Measurements from ENCODE around the gene SYMPK. TPM values are rescaled to one million over a fixed set of nuclear protein-coding genes. Genes with fewer than 3 reads are reported as not detected.

Gene SYMPK
- polyA plus RNA-seq, 3 donors = 59.7 to 76.5 (median 70.1) TPM

DNA sequence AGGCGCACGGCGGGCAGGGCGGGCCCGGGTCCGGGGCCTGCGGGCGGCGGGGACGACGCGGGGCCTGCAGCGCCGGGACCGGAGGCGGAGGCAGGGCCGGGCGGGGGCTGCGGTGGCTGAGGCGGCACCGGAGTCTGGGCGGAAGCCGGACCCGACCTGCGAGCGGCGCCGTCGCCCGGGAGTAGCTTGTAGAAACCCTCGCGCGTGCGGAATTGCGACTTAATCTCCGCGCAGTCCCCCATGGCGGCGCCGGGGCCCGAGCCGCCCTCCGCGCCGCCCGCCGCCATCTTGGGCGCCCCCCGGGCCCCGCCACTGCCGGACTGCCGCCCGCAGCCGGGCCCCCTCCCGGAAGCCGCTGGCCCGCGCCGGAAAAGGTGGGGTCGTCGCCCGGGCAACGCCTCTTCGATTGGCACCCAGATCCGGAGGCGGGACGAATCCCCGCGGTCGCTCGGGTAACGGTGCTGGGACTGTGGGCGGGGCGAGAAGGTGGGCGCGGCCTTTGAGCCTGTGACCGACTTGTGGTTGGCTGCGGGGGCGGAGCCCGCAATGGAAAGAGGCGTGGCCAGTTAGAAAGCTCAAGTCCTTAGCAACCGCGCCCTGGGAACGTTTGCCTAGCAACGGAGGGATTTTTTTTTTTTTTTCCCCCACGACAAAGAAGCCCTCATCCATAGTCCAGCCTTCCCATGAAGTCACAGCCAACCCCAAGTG, 70.3 kb downstream of the SYMPK start, which contains the start of gene DMWD:
Gene DMWD (minus strand): TSS at position 376 of the 708 bp plus-strand sequence. CDS start 89 bp downstream, at position 287.
- peak; percentile 95 to 100 (median 98) for DNase-seq (ENCODE audit: extremely low read depth in 1 of 11, low read depth in 9 of 11, low spot score in 4 of 11)

DNA sequence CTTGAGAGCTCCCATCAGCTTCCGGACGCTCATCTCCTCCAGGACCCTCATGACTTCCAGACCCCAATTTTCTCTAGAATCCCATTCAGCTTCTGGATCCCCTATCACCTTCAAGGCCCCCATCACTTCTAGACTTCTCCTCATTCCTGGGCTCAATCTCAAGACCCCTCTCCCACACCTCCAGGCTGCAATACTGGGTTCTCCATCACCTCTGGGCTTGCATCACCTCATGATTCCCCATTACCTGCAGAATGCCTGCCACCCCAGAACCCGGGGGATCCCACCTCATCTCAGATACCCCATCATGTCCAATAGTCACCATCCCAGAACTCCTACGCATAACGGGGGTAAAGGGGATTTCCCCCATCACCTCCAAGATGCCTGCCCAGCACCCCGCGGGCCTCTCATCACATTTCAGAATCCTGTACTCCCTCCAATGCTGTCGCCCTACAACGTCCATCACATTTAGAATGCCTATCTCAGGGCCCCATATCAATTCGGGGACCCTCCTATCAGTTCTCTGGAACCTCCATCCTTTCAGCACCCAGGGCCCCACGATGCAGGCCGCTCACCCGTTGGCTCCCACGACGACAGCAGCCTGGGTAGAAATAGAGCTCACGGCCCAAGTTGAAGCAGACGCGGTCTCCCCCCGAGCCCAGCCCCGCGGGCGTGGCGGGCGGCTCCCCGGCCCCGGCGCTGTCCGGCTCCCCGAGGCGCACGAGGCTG, 71.0 kb downstream of the SYMPK start:
- DNase-seq (ENCODE audit: extremely low read depth in 1 of 11, low read depth in 9 of 11, low spot score in 4 of 11) = no peak

DNA sequence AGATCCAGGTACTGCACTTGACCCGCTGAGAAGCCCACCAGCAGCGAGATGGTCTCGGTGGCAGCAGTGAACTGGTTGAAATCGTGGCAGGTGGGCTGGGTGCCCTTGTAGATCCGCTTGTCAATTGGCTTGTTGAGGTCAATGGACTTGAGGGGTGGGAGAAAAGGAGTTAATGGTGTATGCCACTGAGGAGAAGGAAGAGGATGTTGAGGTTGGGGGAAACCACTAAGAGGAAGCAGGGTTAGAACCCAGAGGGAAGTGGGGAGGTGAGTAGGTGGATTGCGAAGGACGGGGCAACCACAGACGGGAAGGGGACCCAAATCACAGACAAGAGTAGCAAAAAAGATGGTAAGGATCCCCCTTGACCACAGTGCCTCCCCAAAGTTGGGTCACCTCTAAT, 72.0 kb downstream of the SYMPK start:
- no peak for DNase-seq (ENCODE audit: extremely low read depth in 1 of 11, low read depth in 9 of 11, low spot score in 4 of 11)

GRCh38 chr19:45789035-45789786, 73.7 kb downstream of the SYMPK start:
- no peak for DNase-seq (ENCODE audit: extremely low read depth in 1 of 11, low read depth in 9 of 11, low spot score in 4 of 11)

DNA sequence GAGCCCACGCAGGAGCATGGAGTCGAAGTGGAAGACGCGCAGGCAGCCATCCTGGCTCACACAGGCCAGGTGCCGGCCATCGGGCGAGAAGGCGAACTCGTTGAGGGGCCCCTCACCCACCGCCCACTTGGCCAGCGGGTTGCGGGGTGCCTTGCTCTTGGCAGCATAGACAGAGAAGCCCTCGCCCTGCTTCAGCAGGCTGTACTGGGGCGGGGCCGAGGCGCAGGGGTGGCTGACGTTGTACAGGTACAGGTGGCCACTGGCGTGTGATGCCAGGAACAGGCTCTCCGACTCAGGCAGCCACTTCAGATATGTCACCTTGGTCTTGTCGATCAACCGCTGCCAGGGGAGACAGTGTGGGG, 76.4 kb downstream of the SYMPK start:
- DNase-seq (ENCODE audit: extremely low read depth in 1 of 11, low read depth in 9 of 11, low spot score in 4 of 11) = no peak

GRCh38 chr19:45785781-45786532, 77.0 kb downstream of the SYMPK start:
- no peak for DNase-seq (ENCODE audit: extremely low read depth in 1 of 11, low read depth in 9 of 11, low spot score in 4 of 11)

DNA sequence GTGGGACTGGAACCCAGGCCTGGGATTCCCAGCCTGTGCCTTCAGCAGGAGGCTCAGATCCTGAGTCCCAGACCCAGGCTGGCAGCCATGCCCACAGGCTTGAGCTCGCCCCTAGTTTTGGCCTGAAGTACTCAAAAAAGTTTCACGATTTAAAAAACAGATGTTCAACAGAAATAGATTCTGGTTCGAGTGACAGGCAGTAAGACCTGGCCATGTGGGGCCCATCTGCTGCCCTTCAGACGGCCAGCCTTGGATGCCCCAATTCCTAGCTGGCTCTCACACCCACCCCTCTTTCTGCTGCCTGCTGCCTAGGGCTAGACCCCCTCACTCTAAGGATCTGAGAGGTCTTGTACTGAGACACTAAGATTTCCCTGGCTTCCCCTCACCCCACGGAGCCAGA, 77.8 kb downstream of the SYMPK start:
- DNase-seq (ENCODE audit: extremely low read depth in 1 of 11, low read depth in 9 of 11, low spot score in 4 of 11) = no peak

GRCh38 chr19:45784096-45784495, 78.9 kb downstream of the SYMPK start:
- no peak for DNase-seq (ENCODE audit: extremely low read depth in 1 of 11, low read depth in 9 of 11, low spot score in 4 of 11)

- DNase-seq (ENCODE audit: extremely low read depth in 1 of 11, low read depth in 9 of 11, low spot score in 4 of 11) = no peak
Observed at GRCh38 chr19:45782820-45783785, 79.8 kb downstream of the SYMPK start.

DNA sequence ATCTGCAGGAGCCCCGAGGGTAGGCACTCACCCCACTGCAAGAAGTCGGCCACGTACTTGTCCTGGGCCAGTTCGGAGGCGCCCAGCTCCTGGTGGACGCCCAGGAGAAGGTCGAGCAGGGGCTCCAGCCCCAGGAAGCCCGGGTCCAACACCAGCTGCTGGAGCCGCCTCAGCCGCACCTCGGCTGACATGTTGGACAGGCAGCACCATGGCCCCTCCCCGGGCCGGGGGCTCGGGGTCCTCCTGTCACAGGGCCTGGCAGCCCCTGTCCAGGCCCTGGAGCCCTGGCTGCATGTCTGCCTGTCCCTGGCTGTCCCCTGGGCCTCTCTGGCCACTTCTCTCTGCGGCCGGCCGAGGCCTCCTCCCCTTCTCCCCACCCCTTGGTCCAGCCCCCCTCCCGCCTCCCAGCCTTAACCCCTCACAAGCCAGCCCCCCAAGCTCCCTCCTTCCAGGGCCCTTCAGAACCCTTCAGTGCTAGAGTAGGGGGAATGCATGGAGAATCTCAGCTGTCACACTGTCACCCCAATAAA, 80.7 kb downstream of the SYMPK start, which contains the start of gene DMPK:
Gene DMPK (minus strand): TSS at position 329 of the 530 bp plus-strand sequence. CDS start 138 bp downstream, at position 191.
- no peak for DNase-seq (ENCODE audit: extremely low read depth in 1 of 11, low read depth in 9 of 11, low spot score in 4 of 11)

DNA sequence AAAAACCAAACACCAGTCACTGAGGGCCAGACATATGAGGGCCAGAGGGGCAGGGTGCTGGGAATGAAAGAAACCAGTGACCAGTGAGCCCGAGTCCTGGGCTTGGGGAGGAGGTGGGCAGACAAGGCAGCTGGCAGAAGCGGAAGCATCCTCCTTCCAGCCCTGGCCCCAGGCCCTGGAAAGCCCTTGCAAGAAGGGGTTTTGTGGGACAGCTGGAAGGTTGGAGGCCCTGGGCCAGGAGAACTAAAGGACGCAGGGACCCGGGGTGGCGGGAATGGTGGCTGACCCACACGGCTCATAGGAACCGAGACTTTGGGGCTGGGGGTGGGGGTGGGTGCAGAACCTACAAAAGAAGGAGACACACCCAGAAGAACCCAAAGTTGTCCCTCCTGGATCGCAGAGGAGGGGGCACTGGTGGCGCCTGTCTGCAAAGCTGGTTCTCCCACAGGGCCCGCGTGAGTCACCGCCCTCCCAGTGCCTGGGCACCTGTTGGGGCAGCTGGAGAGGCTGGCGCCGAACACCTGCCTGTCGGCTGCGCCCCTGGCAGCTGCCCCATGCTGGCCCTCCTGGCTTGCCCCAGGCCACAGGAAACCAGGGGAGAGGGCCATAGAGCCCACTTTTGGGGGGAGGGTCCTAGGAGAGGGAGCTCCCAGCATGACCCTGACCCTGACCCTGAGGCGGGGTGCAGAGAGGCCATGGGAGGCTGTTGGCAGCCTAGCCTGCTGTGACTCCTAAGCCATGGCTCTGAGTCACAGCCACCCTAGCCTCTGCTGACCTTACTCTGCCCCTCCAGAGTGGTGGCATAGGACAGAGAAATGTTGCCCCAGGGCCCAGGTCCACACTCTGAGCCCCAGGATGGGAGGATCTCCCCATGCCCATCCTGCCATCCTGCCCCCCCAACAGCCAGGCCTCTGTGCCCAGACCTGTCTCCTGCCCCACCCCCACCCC, 81.5 kb downstream of the SYMPK start:
- DNase-seq (ENCODE audit: extremely low read depth in 1 of 11, low read depth in 9 of 11, low spot score in 4 of 11) = no peak

- no peak for DNase-seq (ENCODE audit: extremely low read depth in 1 of 11, low read depth in 9 of 11, low spot score in 4 of 11)
Observed at GRCh38 chr19:45780448-45781213, 82.3 kb downstream of the SYMPK start.

DNA sequence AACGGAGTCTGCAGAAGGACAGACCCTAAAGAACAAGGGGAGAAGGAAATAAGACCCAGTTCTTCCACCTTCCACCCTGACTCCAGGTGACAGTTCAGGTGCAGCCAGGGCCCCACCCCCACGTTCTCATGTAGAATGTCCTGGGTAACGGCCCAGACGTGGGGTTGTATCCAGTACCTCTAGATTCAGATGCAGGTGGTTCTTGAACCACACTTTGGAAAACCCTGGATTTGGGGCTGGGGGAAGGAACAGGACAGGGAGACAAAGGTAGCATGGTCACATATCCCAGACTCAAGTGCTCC, 82.8 kb downstream of the SYMPK start:
- no peak for DNase-seq (ENCODE audit: extremely low read depth in 1 of 11, low read depth in 9 of 11, low spot score in 4 of 11)

- peak in 6 of 11 donors; percentile 63 to 76 (median 70) for DNase-seq (ENCODE audit: extremely low read depth in 1 of 11, low read depth in 9 of 11, low spot score in 4 of 11)
Observed at GRCh38 chr19:45779231-45780145, 83.5 kb downstream of the SYMPK start.

- DNase-seq (ENCODE audit: extremely low read depth in 1 of 11, low read depth in 9 of 11, low spot score in 4 of 11) = no peak
Observed at GRCh38 chr19:45778010-45778661, 84.8 kb downstream of the SYMPK start.
